Activated CD4-positive, alpha-beta T cell treated with anti-CD3 and anti-CD28 coated beads for 1 hour (primary cell): ENCODE measurements around the gene ZIC2.

ENCODE experiments used
- DNase-seq: peaks from one replicate; pipeline ENCODE4 v3.0.0-alpha.2; 2020

Gene ZIC2

DNA sequence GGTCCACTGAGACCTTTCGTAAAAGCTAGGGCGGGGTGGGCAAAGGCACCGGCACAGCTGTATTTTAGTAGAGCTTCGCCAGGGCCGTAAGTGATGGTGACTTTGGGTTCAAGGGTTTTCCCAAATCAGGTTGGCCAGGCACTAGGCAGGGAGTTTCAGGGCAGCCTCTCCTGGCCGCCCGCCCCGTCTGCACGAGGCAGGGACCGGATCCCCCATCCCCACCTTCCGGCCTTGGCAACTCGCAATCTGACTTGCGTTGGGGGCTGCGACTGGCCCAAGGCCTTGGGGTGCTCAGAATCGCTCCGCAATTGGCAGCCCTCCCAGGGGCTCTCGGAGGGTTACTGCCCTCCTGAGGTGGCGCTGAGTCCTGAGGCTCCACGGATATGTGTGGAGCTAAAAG lies 6.0 kb upstream of the ZIC2 start:
- no peak for DNase-seq

GRCh38 chr13:99976575-99976974 lies 5.0 kb upstream of the ZIC2 start:
- DNase-seq, result no peak

- DNase-seq, result no peak
Observed at GRCh38 chr13:99977334-99977911, 4.2 kb upstream of the ZIC2 start.

DNA sequence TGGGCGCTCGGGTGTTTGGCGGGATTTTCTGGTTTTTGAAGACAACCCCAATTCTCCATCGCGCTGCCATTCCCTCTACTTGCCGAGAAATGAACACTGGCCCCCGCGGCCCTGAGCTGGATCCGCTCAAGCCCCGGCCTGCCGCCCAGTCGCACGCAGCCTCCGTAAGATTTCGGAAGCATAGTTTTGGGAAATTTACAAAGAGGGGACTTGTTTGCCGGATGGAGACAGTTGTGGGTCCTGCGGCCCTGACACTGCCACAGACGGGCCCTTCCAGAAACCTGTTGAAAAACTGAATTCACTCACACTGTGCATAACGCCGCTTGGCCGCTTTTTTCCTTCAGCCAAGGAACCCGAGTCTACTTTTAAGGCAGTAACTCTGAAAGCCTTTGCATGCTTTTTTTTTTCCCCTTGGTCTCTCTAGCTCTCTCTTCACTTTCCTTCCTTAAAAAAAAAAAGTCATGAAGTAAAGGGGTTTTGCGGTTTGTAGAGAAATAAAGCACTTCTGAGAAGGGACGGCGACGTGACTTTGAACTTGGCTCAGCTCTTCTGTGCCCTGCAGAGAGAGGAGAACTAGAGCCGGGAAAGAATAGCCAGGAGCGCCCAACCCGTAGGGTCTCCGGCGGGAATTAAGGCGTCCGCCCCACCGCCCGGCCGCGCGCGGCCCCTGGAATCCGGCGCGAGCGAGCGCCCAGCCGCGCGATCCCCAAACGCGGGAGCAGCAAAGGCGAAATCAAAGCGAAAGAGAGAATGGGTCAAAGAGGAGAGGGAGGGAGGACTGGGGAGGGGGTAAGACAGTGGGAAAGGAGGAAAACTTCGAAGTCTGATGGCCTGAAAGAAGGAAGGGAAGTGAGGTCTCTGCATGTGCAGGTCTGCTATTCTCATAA lies 3.4 kb upstream of the ZIC2 start:
- DNase-seq, result no peak

- no peak for DNase-seq
Observed at GRCh38 chr13:99978799-99979452, 2.7 kb upstream of the ZIC2 start.

DNA sequence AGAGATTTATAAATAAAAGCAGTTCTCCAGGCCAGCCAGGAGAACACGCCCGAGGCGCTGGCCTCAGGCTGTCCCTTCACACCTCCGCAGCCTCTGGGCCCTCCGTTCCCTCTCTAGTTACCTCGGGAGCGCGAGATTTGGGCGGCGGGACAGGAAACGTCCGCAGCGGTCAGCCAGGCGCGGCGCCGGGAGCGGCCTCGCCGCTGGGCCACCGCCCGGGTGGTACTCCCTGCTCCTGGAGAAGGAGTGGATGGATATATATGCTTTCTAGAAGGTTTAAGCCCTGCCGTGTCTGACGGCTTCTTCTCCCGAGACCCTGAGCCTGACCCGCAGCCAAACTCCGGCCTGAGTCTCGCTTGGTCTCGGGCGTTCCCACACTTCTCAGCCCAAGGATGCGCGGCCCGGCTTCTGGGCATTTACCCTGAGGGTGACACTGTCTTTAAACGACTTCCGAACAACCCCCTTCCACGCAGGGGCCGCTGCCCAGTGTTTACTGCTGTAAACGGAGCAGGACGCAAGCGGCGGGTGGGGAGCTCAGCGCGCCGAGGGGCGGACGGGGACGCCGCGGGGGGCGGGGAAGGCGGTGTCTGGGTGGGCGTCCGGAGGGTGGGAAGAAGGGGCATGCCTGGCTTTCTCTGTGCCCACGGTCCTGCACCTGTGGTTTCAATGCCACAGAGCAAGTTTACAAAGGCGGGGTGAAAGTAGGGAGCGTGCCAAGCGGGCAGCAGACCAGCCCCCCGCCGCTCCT lies 2.0 kb upstream of the ZIC2 start:
- no peak for DNase-seq

GRCh38 chr13:99980201-99980823 lies 1.3 kb upstream of the ZIC2 start:
- no peak for DNase-seq

- no peak for DNase-seq
Observed at GRCh38 chr13:99980824-99981734, 505 bp upstream of the ZIC2 start.

GRCh38 chr13:99982036-99982730 lies 599 bp downstream of the ZIC2 start:
- DNase-seq, result no peak

DNA sequence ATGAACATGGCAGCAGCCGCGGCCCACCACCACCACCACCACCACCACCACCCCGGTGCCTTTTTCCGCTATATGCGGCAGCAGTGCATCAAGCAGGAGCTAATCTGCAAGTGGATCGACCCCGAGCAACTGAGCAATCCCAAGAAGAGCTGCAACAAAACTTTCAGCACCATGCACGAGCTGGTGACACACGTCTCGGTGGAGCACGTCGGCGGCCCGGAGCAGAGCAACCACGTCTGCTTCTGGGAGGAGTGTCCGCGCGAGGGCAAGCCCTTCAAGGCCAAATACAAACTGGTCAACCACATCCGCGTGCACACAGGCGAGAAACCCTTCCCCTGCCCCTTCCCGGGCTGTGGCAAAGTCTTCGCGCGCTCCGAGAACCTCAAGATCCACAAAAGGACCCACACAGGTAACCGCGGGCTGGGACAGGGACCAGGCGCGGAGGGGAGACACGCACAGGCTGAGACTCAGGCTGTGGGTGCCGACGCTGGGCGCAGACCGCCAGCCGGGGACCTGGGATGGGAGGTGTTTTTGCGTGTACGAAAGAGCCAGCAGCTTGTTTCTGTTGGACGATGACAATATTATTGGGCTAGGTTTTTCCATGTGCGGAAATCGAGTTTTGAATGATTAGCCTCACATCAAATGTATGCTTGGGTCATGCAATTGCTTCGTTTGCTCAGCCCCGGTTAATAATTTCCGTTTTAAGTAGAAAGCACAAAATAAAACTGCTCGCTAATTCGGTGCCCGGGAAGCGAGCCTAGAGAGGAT lies 1.3 kb downstream of the ZIC2 start:
- no peak for DNase-seq

DNA sequence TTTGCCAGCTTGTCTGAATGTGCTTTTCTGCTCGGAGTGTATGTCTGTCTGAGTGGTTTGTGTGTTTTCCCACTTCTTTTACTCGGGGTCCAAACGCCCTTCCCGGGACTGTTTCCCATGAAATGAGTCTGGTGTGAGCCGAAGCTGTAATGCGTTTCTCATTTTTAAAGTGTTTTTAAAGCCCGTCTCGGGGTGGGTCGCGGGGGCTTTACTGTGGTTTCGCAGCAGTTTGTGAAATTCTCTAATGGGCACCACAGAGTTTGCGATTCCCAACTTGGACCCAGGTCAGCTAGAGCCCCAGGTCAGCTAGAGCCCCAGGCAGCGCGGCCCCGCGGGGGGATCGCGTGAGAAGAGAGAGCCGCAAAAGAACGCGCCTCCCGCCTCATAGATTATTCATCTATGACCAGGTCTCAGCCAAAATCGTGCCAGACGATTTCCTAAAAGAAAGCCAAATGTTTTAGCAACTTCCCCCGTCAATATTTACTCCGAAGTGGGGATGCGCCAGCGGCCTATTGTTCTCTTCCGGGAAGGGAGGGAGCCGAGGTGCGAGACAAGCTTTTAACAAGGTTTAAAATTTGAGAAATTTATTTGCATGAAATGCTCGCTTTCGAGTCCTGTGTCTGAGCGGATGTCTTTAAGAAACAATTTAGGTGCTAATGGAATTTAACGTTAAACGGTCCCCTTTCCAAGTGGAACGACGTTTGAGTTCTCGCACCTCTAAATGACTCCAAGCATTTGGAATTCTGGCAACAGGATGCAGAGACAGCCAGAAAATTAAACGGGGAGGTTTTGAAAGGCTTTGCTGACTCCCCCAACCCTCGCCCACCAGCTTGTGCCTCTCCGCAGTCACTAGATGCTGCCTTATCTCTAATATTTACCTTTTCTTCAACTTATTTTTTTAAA lies 2.2 kb downstream of the ZIC2 start:
- no peak for DNase-seq

- DNase-seq, result no peak
Observed at GRCh38 chr13:99984461-99985240, 3.1 kb downstream of the ZIC2 start.

GRCh38 chr13:99985241-99985874 lies 3.8 kb downstream of the ZIC2 start:
- no peak for DNase-seq

DNA sequence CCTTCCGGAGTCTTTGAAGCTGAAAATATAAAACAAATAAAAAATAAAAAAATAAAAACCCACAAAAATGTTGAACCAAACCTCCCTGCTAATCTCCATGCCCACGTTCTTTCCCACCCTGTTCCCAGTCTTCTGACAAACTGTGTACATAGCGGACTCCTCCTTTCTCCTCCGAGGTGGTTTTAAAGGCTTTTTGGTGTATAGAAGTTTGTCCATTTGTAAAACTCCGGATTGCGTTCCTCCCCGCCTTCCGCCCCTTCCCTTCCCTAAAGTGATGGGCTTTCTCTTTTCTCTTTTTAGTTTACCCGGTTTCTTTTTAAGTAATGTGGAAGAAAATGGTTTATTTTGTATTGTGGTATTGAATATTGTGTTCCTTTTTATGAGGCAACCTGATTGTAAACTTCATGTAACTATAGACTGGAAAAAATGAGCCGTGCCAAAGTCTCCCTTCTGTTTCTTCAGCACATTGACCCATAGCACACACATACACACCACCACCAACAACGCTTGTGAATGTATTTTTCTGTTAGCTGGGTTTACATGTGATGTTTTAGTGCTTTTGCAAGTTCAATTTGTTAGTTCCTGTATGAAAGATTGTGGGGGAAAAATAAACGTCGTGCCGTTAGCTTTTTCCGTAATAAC lies 4.4 kb downstream of the ZIC2 start:
- DNase-seq, result no peak

DNA sequence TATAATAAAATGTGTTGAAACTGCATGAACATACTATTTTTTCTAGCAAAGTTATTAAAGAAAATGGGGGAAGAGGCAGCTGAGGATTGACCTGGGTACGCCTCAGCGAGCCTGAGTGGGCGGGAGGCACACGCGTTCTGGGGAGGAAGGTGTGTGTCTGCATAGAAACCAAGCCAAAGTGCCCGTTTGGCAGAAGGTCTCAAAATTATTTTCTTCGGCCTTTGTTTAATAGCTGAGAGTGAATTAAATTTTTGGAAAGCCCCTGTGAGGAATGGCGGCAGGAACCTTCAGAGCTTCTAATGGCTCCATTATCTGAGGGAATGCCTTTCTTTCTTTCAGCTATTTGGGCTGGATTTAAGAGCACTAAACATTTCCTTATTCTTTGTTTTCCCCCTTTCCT lies 5.2 kb downstream of the ZIC2 start:
- DNase-seq, result no peak

- DNase-seq, result no peak
Observed at GRCh38 chr13:99987154-99988019, 5.8 kb downstream of the ZIC2 start.
